A549 (cell line): ENCODE results near the gene RFX1.
"Not testable (repeated sequence)": the region's sequence is repeated elsewhere in the genome, so short reads cannot be mapped to it uniquely, and the experiment has no call there.

ENCODE experiments used
- MYC ChIP-seq: IDR thresholded peaks from 2 replicates; pipeline ENCODE4 v1.6.1; 2012; ENCODE audit warnings: mild to moderate bottlenecking, inconsistent platforms, low read length, improper control_type of control experiment, borderline replicate concordance
- TF ChIP-seq, protein P1 (sequence below): fragments of >200 bp; sonication (Bioruptor Twin); formaldehyde crosslinking; IDR thresholded peaks from 2 replicates; pipeline ENCODE4 v1.6.1; 2016
- TF ChIP-seq, protein P2 (sequence below): fragments of >200 bp; sonication (Bioruptor Twin); formaldehyde crosslinking; IDR thresholded peaks from 3 replicates; pipeline ENCODE4 v1.5.1; 2016
- TF ChIP-seq, protein P3 (sequence below): IDR thresholded peaks from 2 replicates; pipeline ENCODE4 v1.6.1; 2012

DNA sequence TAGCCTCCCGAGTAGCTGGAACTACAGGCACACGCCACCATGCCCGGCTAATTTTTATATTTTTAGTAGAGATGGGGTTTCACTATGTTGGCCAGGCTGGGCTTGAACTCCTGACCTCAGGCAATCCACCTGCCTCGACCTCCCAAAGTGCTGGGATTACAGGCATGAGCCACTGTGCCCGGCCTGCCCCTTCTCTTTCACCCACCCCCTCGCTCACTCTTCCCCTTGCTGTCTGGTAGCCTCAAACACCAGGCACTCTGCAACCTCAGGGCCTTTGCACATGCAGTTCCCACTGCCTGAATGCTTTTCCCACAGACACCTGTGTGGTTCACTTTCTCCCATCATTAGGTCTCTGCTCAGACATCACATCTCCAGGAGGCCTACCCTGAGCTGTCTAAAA lies 84.0 kb downstream of the RFX1 start:
- TF ChIP-seq, protein P1, sequence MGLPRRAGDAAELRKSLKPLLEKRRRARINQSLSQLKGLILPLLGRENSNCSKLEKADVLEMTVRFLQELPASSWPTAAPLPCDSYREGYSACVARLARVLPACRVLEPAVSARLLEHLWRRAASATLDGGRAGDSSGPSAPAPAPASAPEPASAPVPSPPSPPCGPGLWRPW: not testable (repeated sequence)
- TF ChIP-seq, protein P2, sequence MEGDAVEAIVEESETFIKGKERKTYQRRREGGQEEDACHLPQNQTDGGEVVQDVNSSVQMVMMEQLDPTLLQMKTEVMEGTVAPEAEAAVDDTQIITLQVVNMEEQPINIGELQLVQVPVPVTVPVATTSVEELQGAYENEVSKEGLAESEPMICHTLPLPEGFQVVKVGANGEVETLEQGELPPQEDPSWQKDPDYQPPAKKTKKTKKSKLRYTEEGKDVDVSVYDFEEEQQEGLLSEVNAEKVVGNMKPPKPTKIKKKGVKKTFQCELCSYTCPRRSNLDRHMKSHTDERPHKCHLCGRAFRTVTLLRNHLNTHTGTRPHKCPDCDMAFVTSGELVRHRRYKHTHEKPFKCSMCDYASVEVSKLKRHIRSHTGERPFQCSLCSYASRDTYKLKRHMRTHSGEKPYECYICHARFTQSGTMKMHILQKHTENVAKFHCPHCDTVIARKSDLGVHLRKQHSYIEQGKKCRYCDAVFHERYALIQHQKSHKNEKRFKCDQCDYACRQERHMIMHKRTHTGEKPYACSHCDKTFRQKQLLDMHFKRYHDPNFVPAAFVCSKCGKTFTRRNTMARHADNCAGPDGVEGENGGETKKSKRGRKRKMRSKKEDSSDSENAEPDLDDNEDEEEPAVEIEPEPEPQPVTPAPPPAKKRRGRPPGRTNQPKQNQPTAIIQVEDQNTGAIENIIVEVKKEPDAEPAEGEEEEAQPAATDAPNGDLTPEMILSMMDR: not testable (repeated sequence)
- not testable (repeated sequence) for TF ChIP-seq MYC
- TF ChIP-seq, protein P3, sequence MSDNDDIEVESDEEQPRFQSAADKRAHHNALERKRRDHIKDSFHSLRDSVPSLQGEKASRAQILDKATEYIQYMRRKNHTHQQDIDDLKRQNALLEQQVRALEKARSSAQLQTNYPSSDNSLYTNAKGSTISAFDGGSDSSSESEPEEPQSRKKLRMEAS: not testable (repeated sequence)
